ENCODE data around the gene GRIN1. TPM values are rescaled to one million over a fixed set of nuclear protein-coding genes. Genes with fewer than 3 reads are reported as not detected.

The GRIN1 gene
- total RNA-seq, 1 donor from 2014 or later: 0.05 TPM

DNA sequence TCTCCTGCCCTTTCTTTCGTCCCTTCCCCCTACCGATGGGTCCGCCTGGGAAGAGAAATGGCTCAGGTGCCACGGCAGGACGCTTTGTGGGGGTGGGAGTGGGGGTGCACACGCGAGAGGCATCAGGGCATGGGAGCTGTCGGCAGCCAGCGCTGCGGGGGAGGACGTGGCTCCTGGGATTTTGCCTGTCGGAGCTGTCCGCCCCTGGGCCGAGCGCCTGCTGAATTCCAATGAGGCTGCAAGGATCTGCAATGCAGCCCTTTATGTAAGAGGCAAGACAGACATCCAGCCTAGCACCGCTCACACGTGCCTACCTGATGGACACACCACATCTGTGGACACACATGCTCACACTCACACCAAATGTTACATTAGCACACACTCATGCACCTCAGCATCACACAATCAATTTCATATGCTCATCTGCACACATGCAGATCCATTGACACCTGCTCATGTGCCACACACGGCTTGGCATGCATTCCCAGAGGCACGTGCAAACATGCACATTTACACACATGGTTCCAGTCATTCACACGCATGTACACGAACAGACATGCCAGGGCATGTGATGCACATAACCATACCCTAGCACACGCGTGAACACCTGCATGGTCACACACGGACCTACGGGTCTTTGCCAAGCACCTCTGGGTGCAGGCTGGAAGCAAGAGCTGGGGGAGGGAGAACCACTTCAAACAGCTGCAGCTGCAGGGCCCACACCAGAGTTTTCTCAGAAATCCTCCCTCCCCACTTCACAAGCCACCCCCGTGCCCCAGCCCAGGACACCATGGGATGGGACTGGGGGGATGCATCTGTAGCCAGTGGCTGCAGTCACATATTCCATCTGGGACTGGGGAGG is 1.4 kb downstream of the GRIN1 start:
- intact Hi-C loops (cut with micrococcal nuclease): no loop called here
- DNase-seq (ENCODE audit: low spot score): no peak
- Mint-ChIP-seq H3K4me1 (ENCODE audit: low read depth) (no peaks in the 10 kb centered on the region), H3K27me3 (ENCODE audit: insufficient read depth) (peaks cover 28% of the 10 kb centered on the region), H3K27ac (no peak overlapping the region), H3K4me3 (no peak overlapping the region), H3K36me3 (ENCODE audit: low read depth) (no peaks in the 10 kb centered on the region), H3K9me3 (no peaks in the 10 kb centered on the region)

DNA sequence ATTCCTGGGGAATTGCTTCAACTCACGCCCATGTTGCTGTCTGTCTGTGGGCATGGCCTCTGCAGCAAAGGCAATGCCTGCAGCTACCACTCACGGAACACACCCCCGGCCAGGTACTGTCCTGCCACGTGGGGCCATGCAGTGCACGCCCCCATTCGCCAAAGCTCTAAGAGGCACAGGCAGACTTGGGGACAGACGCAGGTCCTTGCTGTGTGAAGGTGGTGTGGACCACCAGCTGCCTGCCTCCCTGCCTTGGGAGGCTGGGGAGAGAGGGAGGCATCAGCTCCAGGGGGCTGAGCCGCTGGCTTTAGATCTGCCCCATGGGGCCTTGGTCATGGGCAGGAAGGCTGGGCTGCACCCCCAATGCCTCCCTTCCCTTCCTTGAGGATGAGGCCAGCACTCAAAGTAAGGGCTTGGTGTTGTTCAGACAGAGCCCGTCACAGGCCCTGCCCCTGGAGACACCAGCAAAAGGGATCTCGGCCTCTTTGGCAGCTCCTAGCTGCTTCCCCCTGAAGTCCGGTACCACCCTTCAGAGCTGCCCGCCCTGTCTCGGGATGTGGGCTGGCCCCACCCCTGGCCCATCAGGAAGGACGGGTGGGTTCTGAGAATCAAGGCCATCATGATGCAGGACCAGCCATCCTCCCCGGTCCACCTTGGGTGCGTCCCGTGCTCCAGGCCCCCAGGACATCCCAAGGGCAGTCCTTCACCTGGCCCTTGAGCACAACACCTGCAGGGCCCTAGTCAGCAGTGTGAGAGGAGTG is 2.3 kb downstream of the GRIN1 start:
- intact Hi-C loops (cut with micrococcal nuclease): no loop called here
- peaks cover 24% of the 10 kb centered on the region for H3K27me3 Mint-ChIP-seq (ENCODE audit: insufficient read depth)
- H3K36me3 Mint-ChIP-seq (ENCODE audit: low read depth): no peaks in the 10 kb centered on the region
- no peaks in the 10 kb centered on the region for H3K4me1 Mint-ChIP-seq (ENCODE audit: low read depth)
- no peaks in the 10 kb centered on the region for H3K9me3 Mint-ChIP-seq
- H3K4me3 Mint-ChIP-seq: no peak overlapping the region
- H3K27ac Mint-ChIP-seq: no peak overlapping the region
- DNase-seq (ENCODE audit: low spot score): no peak

DNA sequence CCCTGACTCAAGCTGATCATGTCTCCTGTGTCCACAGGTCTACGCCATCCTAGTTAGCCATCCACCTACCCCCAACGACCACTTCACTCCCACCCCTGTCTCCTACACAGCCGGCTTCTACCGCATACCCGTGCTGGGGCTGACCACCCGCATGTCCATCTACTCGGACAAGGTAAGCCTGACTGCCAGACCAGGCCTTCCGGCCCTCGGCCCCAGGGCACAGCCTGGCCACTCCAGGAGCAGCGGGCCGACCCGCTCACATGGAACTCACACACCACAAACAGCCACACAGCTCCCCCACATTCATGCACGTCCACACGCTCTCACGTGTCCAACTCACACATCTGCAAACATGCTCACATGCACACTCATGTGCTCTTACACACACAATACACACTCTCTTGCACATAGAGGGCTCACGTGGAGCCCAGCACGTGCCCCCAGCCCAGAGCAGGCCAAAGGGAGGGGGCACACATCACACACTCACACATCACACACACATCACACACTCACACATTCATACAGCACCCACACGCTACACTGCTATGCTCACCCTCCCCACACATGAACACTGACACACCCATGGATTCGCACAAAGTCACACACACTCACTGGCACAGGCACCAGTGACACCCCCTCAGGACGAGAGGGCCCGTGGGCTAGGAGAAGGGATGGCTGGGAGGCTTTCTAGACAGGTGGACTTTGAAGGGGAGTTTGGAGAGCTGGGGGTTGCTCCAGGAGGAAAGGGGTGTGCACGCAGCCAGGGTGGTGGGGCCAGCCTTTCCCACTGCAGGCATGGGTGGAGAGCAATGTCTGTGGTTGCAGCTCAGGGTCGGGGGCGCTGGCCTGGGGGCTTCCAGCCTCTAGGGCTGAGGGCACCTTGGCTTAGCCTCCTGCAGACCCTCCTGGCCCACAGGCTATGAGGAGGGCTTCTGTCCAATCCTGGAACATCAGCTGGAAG is 3.3 kb downstream of the GRIN1 start:
- peaks cover 24% of the 10 kb centered on the region for H3K27me3 Mint-ChIP-seq (ENCODE audit: insufficient read depth)
- no peak overlapping the region for H3K4me3 Mint-ChIP-seq
- intact Hi-C loops (cut with micrococcal nuclease): no loop called here
- H3K9me3 Mint-ChIP-seq: no peaks in the 10 kb centered on the region
- peak overlapping the region; percentile 5 for H3K27ac Mint-ChIP-seq
- DNase-seq (ENCODE audit: low spot score): no peak
- no peaks in the 10 kb centered on the region for H3K4me1 Mint-ChIP-seq (ENCODE audit: low read depth)
- H3K36me3 Mint-ChIP-seq (ENCODE audit: low read depth): no peaks in the 10 kb centered on the region

DNA sequence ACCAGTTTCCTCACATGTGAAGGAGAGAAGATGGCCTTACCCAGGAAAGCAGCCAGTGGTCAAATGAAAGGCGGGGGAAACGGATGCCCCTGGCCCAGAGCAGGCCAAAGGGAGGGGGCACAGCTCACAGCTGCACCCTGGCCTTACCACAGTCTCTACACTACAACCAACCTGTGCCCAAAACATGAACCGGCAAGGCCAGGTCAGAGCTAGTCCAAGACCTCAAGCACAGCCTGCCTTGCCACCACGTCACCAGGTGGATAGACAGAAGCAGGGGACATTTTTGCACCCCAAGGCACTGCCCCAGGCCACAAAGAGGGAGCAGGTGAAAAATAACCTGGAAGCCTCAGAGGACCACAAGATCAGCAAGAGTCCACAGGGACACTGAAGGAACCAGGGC is 4.5 kb downstream of the GRIN1 start:
- no peak overlapping the region for H3K4me3 Mint-ChIP-seq
- peaks cover 14% of the 10 kb centered on the region for H3K27me3 Mint-ChIP-seq (ENCODE audit: insufficient read depth)
- no peaks in the 10 kb centered on the region for H3K4me1 Mint-ChIP-seq (ENCODE audit: low read depth)
- H3K36me3 Mint-ChIP-seq (ENCODE audit: low read depth): no peaks in the 10 kb centered on the region
- no peaks in the 10 kb centered on the region for H3K9me3 Mint-ChIP-seq
- intact Hi-C loops (cut with micrococcal nuclease): no loop called here
- H3K27ac Mint-ChIP-seq: no peak overlapping the region
- DNase-seq (ENCODE audit: low spot score): no peak

DNA sequence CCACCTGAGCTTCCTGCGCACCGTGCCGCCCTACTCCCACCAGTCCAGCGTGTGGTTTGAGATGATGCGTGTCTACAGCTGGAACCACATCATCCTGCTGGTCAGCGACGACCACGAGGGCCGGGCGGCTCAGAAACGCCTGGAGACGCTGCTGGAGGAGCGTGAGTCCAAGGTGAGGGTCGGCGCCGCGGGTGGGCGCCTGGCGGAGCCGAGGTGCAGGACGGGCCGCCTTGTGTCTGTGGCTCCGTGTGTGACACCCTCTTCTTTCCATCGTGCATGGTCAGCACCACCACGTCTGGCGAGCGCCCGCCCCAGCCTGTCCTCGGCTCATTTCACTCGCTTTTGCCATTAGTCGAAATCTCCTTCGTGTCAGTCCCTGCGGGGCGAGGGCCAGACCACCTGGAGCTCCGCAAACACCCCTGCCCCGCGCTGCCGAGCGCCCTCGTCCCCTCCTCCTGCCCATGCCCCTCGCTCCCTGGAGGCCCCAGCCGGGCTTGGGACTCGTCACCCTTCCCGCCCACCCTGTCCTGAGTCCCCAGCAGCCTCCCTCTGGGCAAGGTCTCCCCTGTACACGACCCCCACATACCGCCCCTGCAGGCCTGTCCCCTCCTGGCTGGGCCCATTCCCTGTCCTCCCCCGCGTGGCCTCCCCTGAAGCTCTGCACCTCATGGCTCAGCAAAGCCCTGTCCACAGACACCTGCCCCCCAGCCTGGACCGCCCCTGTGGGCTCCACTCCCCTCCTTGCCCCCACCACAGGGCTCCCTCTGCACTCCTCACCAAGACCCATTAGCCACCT is 7.0 kb downstream of the GRIN1 start:
- Mint-ChIP-seq H3K27ac (no peak overlapping the region), H3K4me3 (no peak overlapping the region), H3K36me3 (ENCODE audit: low read depth) (no peaks in the 10 kb centered on the region), H3K27me3 (ENCODE audit: insufficient read depth) (peaks cover 3% of the 10 kb centered on the region), H3K4me1 (ENCODE audit: low read depth) (no peaks in the 10 kb centered on the region), H3K9me3 (no peaks in the 10 kb centered on the region)
- intact Hi-C loops (cut with micrococcal nuclease): no loop called here
- no peak for DNase-seq (ENCODE audit: low spot score)

GRCh38 chr9:137146527-137146918 is 7.6 kb downstream of the GRIN1 start:
- H3K4me1 Mint-ChIP-seq (ENCODE audit: low read depth): peaks cover 4% of the 10 kb centered on the region
- H3K27ac Mint-ChIP-seq: no peak overlapping the region
- H3K4me3 Mint-ChIP-seq: no peak overlapping the region
- H3K9me3 Mint-ChIP-seq: no peaks in the 10 kb centered on the region
- H3K27me3 Mint-ChIP-seq (ENCODE audit: insufficient read depth): peaks cover 3% of the 10 kb centered on the region
- no peaks in the 10 kb centered on the region for H3K36me3 Mint-ChIP-seq (ENCODE audit: low read depth)
- intact Hi-C loops (cut with micrococcal nuclease): no loop called here
- DNase-seq (ENCODE audit: low spot score): no peak

GRCh38 chr9:137147091-137147792 is 8.3 kb downstream of the GRIN1 start:
- no peak overlapping the region for H3K4me3 Mint-ChIP-seq
- intact Hi-C loops (cut with micrococcal nuclease): no loop called here
- H3K27ac Mint-ChIP-seq: no peak overlapping the region
- no peak for DNase-seq (ENCODE audit: low spot score)
- peaks cover 2% of the 10 kb centered on the region for H3K27me3 Mint-ChIP-seq (ENCODE audit: insufficient read depth)
- peaks cover 4% of the 10 kb centered on the region for H3K4me1 Mint-ChIP-seq (ENCODE audit: low read depth)
- H3K36me3 Mint-ChIP-seq (ENCODE audit: low read depth): no peaks in the 10 kb centered on the region
- no peaks in the 10 kb centered on the region for H3K9me3 Mint-ChIP-seq

DNA sequence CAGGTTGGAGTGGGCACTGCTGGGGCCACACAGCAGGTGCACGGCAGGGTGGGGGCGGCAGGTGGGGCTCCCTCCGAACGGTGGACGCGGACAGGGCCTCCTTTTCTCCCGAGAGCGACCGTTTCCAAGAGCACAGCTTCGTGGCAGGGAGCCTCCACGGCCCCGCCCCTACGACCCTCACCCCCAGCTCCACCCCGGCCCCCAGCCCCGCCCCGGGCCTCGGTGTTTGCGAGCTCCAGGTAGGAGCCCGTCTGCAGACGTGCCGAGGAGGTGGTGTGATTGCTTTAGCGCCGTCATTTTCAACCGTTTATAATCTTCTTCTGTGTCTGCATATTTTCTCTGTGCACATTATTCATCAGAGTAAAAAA is 8.8 kb downstream of the GRIN1 start:
- no peaks in the 10 kb centered on the region for H3K36me3 Mint-ChIP-seq (ENCODE audit: low read depth)
- H3K4me3 Mint-ChIP-seq: no peak overlapping the region
- DNase-seq (ENCODE audit: low spot score): no peak
- H3K27ac Mint-ChIP-seq: no peak overlapping the region
- intact Hi-C loops (cut with micrococcal nuclease): no loop called here
- peaks cover 2% of the 10 kb centered on the region for H3K27me3 Mint-ChIP-seq (ENCODE audit: insufficient read depth)
- H3K9me3 Mint-ChIP-seq: no peaks in the 10 kb centered on the region
- peaks cover 4% of the 10 kb centered on the region for H3K4me1 Mint-ChIP-seq (ENCODE audit: low read depth)

DNA sequence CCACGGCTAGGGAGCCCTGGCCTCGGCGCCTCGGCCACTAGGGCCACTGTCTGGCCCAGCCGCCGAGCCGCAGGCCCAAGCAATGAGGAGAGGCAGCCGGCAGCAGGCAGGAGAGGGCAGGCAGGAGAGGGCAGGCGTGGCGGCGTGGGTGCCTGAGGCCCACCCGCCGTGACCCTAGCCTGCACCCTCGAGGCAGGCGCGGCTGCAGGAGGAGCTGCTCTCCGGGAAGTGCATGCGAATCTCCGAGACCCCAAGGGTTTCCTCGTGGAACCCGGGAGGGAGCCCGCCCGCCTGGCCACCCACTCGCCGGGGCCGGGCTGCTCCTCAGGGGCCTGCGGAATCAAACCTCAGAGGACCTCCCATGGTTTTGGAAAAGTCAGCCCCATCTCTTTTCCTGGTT is 9.3 kb downstream of the GRIN1 start:
- H3K27me3 Mint-ChIP-seq (ENCODE audit: insufficient read depth): peaks cover 2% of the 10 kb centered on the region
- H3K4me1 Mint-ChIP-seq (ENCODE audit: low read depth): peaks cover 4% of the 10 kb centered on the region
- no peaks in the 10 kb centered on the region for H3K9me3 Mint-ChIP-seq

GRCh38 chr9:137148661-137149060 is 9.7 kb downstream of the GRIN1 start:
- Mint-ChIP-seq H3K4me3 (no peak overlapping the region), H3K36me3 (ENCODE audit: low read depth) (no peaks in the 10 kb centered on the region), H3K27ac (no peak overlapping the region), H3K27me3 (ENCODE audit: insufficient read depth) (peaks cover 2% of the 10 kb centered on the region), H3K9me3 (no peaks in the 10 kb centered on the region), H3K4me1 (ENCODE audit: low read depth) (peaks cover 4% of the 10 kb centered on the region)
- no peak for DNase-seq (ENCODE audit: low spot score)
- intact Hi-C loops (cut with micrococcal nuclease): no loop called here

More for the DNA sequence above, 9.3 kb downstream of the GRIN1 start:
- H3K36me3 Mint-ChIP-seq (ENCODE audit: low read depth): no peaks in the 10 kb centered on the region
- intact Hi-C loops (cut with micrococcal nuclease): no loop called here
- no peak overlapping the region for H3K4me3 Mint-ChIP-seq
- no peak for DNase-seq (ENCODE audit: low spot score)
- no peak overlapping the region for H3K27ac Mint-ChIP-seq

- intact Hi-C loops (cut with micrococcal nuclease): no loop called here
- no peak for DNase-seq (ENCODE audit: low spot score)
- peaks cover 4% of the 10 kb centered on the region for H3K4me1 Mint-ChIP-seq (ENCODE audit: low read depth)
- peaks cover 2% of the 10 kb centered on the region for H3K27me3 Mint-ChIP-seq (ENCODE audit: insufficient read depth)
- H3K4me3 Mint-ChIP-seq: no peak overlapping the region
- no peak overlapping the region for H3K27ac Mint-ChIP-seq
- H3K9me3 Mint-ChIP-seq: no peaks in the 10 kb centered on the region
- no peaks in the 10 kb centered on the region for H3K36me3 Mint-ChIP-seq (ENCODE audit: low read depth)
Observed at GRCh38 chr9:137149363-137149762, 10.4 kb downstream of the GRIN1 start.
